Kidney epithelial cell (primary cell): Measurements from ENCODE around the gene TSPOAP1. TPM values are rescaled to one million over a fixed set of nuclear protein-coding genes. Genes with fewer than 3 reads are reported as not detected.

Experiments used
- DNase-seq: peaks from one replicate; pipeline ENCODE4 v3.0.0-alpha.2; 2010; ENCODE audit warnings: low read depth
- H3K27me3 ChIP-seq: 2 replicates; pipeline ENCODE4 v1.6.0; 2011; ENCODE audit warnings: low read length; ENCODE audit not compliant: control insufficient read depth, insufficient read depth
- H3K36me3 ChIP-seq: 2 replicates; pipeline ENCODE4 v1.5.1; 2011; ENCODE audit warnings: low read length; ENCODE audit not compliant: control insufficient read depth, insufficient read depth
- H3K4me3 ChIP-seq: 2 replicates; pipeline ENCODE4 v1.5.1; 2011; ENCODE audit warnings: low read depth, mild to moderate bottlenecking, control low read depth, low read length
- CTCF ChIP-seq: IDR thresholded peaks from 2 replicates; pipeline ENCODE4 v1.5.1; 2011; ENCODE audit warnings: mild to moderate bottlenecking, moderate library complexity, low read length, control low read depth, inconsistent platforms; ENCODE audit not compliant: insufficient read depth, poor library complexity, severe bottlenecking
- total RNA-seq: library from RNA; depleted of rRNA; stranded (reverse); fragments of >200 nt; gene quantifications from 2 replicates; pipeline ENCODE4 v1.2.3, GENCODE V29; 2015

TSPOAP1 gene
- total RNA-seq, 1 donor from 2014 or later = 9.4 TPM

- Histone ChIP-seq H3K4me3 (no peak overlapping the region), H3K36me3 (no peaks in the 10 kb centered on the region), H3K27me3 (peaks cover 6% of the 10 kb centered on the region)
- no peak for TF ChIP-seq CTCF
- no peak for DNase-seq
Observed at GRCh38 chr17:58265902-58266875, 62.4 kb downstream of the TSPOAP1 start.

- TF ChIP-seq CTCF = no peak
- Histone ChIP-seq H3K4me3 (no peak overlapping the region), H3K36me3 (no peaks in the 10 kb centered on the region), H3K27me3 (peaks cover 6% of the 10 kb centered on the region)
- DNase-seq = no peak
Observed at GRCh38 chr17:58265271-58265670, 63.3 kb downstream of the TSPOAP1 start.

GRCh38 chr17:58264407-58265103 is 64.0 kb downstream of the TSPOAP1 start:
- no peak for DNase-seq
- Histone ChIP-seq H3K27me3 (peaks cover 6% of the 10 kb centered on the region), H3K4me3 (no peak overlapping the region), H3K36me3 (no peaks in the 10 kb centered on the region)
- TF ChIP-seq CTCF = no peak

GRCh38 chr17:58263773-58264172 is 64.8 kb downstream of the TSPOAP1 start:
- H3K27me3 ChIP-seq = peaks cover 6% of the 10 kb centered on the region
- H3K4me3 ChIP-seq = no peak overlapping the region
- no peak for TF ChIP-seq CTCF
- H3K36me3 ChIP-seq = no peaks in the 10 kb centered on the region
- no peak for DNase-seq

- no peak overlapping the region for H3K4me3 ChIP-seq
- H3K36me3 ChIP-seq = no peaks in the 10 kb centered on the region
- H3K27me3 ChIP-seq = peaks cover 6% of the 10 kb centered on the region
- TF ChIP-seq CTCF = no peak
- no peak for DNase-seq
Observed at GRCh38 chr17:58262149-58262548, 66.4 kb downstream of the TSPOAP1 start.
